ENCODE data around the gene NPIPB6.
"Not testable (repeated sequence)": the region's sequence is repeated elsewhere in the genome, so short reads cannot be mapped to it uniquely, and the experiment has no call there.

The NPIPB6 gene

GRCh38 chr16:28363408-28363807 lies at the start of gene NPIPB6:
Gene NPIPB6 (minus strand): TSS chr16:28363508. CDS start chr16:28362822, 686 bp downstream.
- not testable (repeated sequence) for DNase-seq

GRCh38 chr16:28403220-28404072 lies 40.1 kb upstream of the NPIPB6 start, which contains the start of gene EIF3CL:
Gene EIF3CL (minus strand): TSS chr16:28403841. CDS start chr16:28403618, 223 bp downstream.
- DNase-seq, result not testable (repeated sequence)

DNA sequence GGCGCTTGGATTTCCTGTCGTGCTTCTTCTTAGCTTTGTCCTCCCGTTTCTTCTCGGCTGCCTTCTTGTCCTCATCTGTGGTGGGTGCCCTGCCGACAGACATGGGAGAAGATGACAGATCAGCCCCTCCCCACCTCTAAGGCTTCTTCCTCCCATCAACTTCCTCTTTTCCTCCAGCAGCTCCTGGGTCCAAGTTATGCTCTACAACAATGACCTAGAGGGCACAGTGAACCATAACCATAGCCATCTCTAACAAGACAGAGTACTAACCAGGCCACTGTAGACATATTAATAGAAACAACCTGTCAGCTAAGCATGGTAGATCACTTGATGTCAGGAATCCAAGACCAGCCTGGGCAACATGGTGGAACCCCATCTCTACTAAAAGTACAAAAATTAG lies 28.7 kb upstream of the NPIPB6 start:
- not testable (repeated sequence) for DNase-seq

DNA sequence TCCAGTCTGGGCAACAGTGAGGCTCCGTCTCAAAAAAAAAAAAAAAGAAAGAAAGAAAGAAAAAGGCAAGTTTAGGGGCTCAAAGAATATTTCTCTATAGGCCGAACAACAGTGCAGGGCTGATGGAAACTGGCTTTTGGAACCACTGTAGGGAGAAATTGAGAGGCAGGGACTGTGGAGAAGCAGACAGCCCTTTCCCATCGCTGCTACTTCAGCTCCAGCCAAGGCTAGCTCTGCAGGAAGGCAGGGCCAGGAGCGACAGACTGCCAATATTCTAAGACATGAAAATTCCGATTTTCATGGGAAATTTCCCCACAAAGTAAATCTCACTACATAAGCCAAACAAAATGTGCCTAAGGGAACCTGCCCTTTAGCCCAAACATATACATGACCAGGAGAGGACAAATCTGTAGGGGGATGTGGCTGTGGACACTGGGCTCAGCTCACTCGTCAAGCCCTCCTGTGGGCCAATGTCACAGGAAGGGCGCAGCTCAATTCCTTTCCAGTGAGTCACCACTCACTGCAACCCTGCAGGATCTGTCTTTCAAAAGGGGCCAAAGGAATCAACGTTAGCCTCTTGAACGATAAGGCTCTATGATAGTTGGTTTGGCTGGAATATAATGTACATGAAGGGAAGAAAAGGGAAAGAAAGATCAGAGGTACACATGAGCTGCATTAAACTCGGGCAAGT lies 19.0 kb upstream of the NPIPB6 start:
- not testable (repeated sequence) for DNase-seq

DNA sequence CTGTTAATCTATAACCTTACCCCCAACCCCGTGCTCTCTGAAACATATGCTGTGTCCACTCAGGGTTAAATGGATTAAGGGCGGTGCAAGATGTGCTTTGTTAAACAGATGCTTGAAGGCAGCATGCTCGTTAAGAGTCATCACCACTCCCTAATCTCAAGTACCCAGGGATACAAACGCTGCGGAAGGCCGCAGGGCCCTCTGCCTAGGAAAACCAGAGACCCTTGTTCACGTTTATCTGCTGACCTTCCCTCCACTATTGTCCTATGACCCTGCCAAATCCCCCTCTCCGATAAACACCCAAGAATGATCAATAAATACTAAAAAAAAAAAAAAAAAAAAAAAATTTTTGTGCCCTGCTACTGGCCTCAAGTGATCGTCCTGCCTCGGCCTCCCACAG lies 14.5 kb upstream of the NPIPB6 start:
- DNase-seq, result not testable (repeated sequence)

GRCh38 chr16:28377108-28377625 lies 13.9 kb upstream of the NPIPB6 start:
- not testable (repeated sequence) for DNase-seq

DNA sequence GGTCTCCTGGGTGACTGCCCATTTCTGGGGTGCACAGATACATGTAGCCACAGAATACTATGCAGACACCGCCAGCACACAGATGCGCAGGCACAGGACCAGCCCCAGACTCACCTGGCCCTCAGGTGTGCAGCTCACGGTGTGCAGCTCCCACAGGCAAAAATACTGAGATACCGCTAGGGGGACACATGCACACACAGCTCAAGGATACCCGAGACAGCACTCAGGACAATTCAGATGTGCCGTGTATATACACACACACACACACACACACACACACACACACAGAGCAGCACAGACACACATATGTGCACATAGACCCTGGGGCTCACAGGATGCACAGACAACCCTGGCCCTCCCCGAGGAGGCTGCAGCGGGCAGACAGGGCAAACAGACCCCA lies 11.8 kb upstream of the NPIPB6 start:
- not testable (repeated sequence) for DNase-seq

- not testable (repeated sequence) for DNase-seq
These were observed 11.0 kb upstream of the NPIPB6 start for GRCh38 chr16:28374281-28374680.

DNA sequence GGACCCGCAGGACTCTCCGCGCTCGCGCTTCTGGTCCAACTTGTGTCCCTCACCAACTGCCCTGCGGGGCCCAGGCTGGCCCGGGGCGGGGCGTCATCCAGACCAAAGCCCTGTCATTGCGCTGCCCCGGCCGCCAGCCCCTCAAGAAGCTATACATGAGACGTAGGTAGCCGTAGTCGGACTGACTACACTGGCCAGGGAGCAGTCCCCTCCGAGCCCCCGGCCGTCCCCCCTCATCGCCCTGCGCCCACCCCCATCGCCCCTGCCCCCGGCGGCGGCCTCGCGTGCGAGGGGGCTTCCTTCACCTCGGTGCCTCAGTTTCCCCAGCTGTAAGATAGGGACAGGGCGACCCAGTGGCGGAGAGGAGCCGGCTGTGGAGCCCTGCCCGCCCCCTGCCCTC lies 4.6 kb upstream of the NPIPB6 start:
- not testable (repeated sequence) for DNase-seq

DNA sequence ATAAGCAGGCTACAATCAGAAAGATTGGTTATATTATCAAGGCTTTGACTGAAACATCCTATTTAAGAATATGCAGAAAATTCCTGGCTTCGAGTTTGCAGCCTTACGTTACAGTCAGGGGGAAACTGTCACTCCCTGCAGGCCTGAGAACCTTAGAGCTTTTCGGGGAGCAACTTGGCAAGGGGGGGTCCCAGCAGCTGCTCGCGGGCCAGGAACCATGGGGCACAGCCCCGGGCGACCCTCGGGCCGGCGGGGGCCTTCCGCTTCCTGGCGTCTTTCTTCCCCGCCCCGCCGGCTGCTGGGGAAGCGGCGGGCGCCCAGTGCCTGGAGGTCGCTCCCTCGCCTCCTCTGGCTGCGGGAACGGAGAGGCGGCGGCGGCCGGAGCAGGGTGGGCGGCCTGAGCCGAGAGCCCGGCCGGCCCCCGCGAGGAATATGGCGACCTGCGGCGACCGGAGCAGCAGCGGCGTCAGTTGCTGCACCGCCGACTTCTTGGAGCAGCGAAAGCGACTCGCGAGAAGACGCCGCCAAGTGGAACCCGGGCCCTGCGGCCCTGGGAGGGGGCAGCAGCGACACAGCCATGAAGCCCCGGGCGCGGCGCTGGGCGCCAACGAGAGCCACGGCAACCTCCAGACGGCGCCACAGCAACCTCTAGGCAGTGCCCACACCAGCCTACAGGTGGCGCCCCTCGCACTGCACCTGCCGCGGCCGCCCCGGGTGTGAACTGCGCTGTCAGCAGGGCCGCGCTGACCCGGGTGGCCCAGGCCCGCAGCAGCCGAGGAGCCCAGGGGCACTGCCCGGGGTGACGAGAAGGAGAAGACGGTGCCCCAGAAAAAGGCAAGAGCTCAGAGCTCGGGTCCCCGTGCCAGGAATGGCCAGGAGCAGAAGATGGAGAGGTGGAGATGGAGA lies 1.2 kb upstream of the NPIPB6 start:
- DNase-seq, result not testable (repeated sequence)

- not testable (repeated sequence) for DNase-seq
These were observed 708 bp downstream of the NPIPB6 start for GRCh38 chr16:28362600-28362999.

- DNase-seq, result not testable (repeated sequence)
These were observed 25.1 kb downstream of the NPIPB6 start for GRCh38 chr16:28338230-28338629.

- not testable (repeated sequence) for DNase-seq
These were observed 26.2 kb downstream of the NPIPB6 start for GRCh38 chr16:28336940-28337710.

- not testable (repeated sequence) for DNase-seq
These were observed 27.6 kb downstream of the NPIPB6 start for GRCh38 chr16:28335678-28336077.

DNA sequence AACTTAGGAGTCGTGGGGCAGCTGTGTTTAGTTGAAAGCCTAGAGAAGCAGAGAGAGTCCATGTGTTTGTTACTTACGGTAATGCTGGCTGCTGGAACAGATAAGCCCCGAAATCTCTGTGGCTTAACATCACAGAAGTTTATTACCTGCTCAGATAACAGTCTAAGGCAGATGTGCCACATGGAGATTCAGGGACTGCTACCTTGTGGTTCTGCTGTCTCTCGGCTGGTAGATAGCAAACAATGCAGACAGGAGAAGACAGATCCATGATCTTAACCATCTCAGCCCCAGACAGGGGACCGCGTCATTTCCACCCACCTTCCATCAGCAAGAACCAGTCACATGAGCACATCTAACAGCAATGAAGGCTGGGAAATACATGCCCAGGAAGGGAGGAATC lies 30.7 kb downstream of the NPIPB6 start:
- DNase-seq, result not testable (repeated sequence)

GRCh38 chr16:28330981-28331380 lies 32.3 kb downstream of the NPIPB6 start:
- not testable (repeated sequence) for DNase-seq

- not testable (repeated sequence) for DNase-seq
These were observed 33.1 kb downstream of the NPIPB6 start for GRCh38 chr16:28330232-28330631.

GRCh38 chr16:28326881-28327610 lies 36.3 kb downstream of the NPIPB6 start:
- peak; percentile 14 for DNase-seq

GRCh38 chr16:28324887-28325279 lies 38.4 kb downstream of the NPIPB6 start:
- no peak for DNase-seq

- DNase-seq, result no peak
These were observed 38.9 kb downstream of the NPIPB6 start for GRCh38 chr16:28324235-28324886.

All from DMS 273 treated with DMSO at 0.1 percent for 48 hours (cell line).